Endothelial cell of umbilical vein (primary cell): ENCODE results near the gene PHKG2. TPM values are rescaled to one million over a fixed set of nuclear protein-coding genes. Genes with fewer than 3 reads are reported as not detected.
A peak's percentile ranks its signal among the peaks of the same experiment; 100 is the strongest.

Experiments used
- BruUV-seq: library from RNA; stranded (reverse); fragments of 400-500 nt; replicated peaks from 2 replicates; lab custom pipeline; 2021; lab: Mats Ljungman, UMichigan
- CTCF ChIA-PET: fragments of 300-600, 350-600 bp; sonication (Branson Sonifier 250); formaldehyde crosslinking; loops from one replicate; lab custom pipeline; 2021; ENCODE audit warnings: antibody characterized with exemption, inconsistent platforms; lab: Charles Lee
- POLR2A ChIA-PET: fragments of 300-600, 350-600 bp; sonication (Branson Sonifier 250); formaldehyde crosslinking; loops from one replicate; lab custom pipeline; 2021; ENCODE audit warnings: antibody characterized with exemption, inconsistent platforms; lab: Charles Lee
- DNase-seq: peaks from one replicate; pipeline ENCODE4 v3.0.0-alpha.2; 2011; ENCODE audit warnings: low read depth, low spot score
- FAIRE-seq: peaks from 2 replicates; lab custom pipeline; 2011; peaks lifted over from hg19 to GRCh38; lab: Jason Lieb, UNC
- H2AFZ ChIP-seq: 2 replicates; pipeline ENCODE4 v1.6.0; 2012; ENCODE audit warnings: low read depth, low read length, control low read depth, inconsistent platforms
- H3K27ac ChIP-seq: 2 replicates; pipeline ENCODE4 v1.5.1; 2011; ENCODE audit warnings: low read depth, mild to moderate bottlenecking, control low read depth, low read length, moderate library complexity; ENCODE audit not compliant: insufficient read depth
- H3K27me3 ChIP-seq, 2 experiments: 2 replicates each; pipeline versions ENCODE4 v1.6.0 to v1.6.1; 2011; ENCODE audit warnings: low read length in 2 of 2, mixed read lengths in 1 of 2; ENCODE audit not compliant: control insufficient read depth in 2 of 2, insufficient read depth in 2 of 2
- H3K36me3 ChIP-seq, 2 experiments: 2 replicates in 1 of 2; 3 replicates in 1 of 2; pipeline ENCODE4 v1.5.1; 2011; ENCODE audit warnings: low read length in 2 of 2, mild to moderate bottlenecking in 1 of 2, moderate library complexity in 1 of 2; ENCODE audit not compliant: control insufficient read depth in 2 of 2, insufficient read depth in 2 of 2; ENCODE audit errors: extremely low read depth in 1 of 2
- H3K4me1 ChIP-seq: 3 replicates; pipeline ENCODE4 v1.5.1; 2011; ENCODE audit warnings: mild to moderate bottlenecking, low read length; ENCODE audit not compliant: control insufficient read depth, insufficient read depth; ENCODE audit errors: extremely low read depth
- H3K4me2 ChIP-seq: 2 replicates; pipeline ENCODE4 v1.6.1; 2011; ENCODE audit warnings: low read length, control low read depth, mixed read lengths; ENCODE audit not compliant: insufficient read depth
- H3K4me3 ChIP-seq, 3 experiments: fragments of 200-600 bp in 1 of 3; sonication (generic), shearing (Covaris generic) in 1 of 3; replicated peaks in 1 of 3; 2 replicates each; pipeline ENCODE4 v1.5.1; 2011 to 2016; ENCODE audit warnings: control low read depth in 3 of 3, low read length in 3 of 3, mild to moderate bottlenecking in 2 of 3, inconsistent platforms in 1 of 3, low read depth in 1 of 3, moderate library complexity in 1 of 3; ENCODE audit not compliant: insufficient read depth in 1 of 3
- H3K79me2 ChIP-seq: 2 replicates; pipeline ENCODE4 v1.6.0; 2012; ENCODE audit warnings: low read length, inconsistent platforms; ENCODE audit not compliant: control insufficient read depth, insufficient read depth
- H3K9ac ChIP-seq: replicated peaks from 2 replicates; pipeline ENCODE3; 2011; ENCODE audit warnings: low read length, control low read depth; ENCODE audit not compliant: insufficient read depth; ENCODE audit errors: extremely low read depth
- H3K9me1 ChIP-seq: replicated peaks from 3 replicates; pipeline ENCODE4 v1.6.0; 2011; ENCODE audit warnings: mild to moderate bottlenecking, low read length; ENCODE audit not compliant: control insufficient read depth, insufficient read depth; ENCODE audit errors: extremely low read depth
- H3K9me3 ChIP-seq: replicated peaks from 2 replicates; pipeline ENCODE4 v1.5.1; 2012; ENCODE audit warnings: low read length, inconsistent platforms; ENCODE audit not compliant: control insufficient read depth, insufficient read depth
- H4K20me1 ChIP-seq: replicated peaks from 2 replicates; pipeline ENCODE3; 2011; ENCODE audit warnings: mild to moderate bottlenecking, low read length; ENCODE audit not compliant: control insufficient read depth, insufficient read depth; ENCODE audit errors: extremely low read depth
- CTCF ChIP-seq, 2 donors: IDR thresholded peaks; 1 replicate in 1 of 2; 2 replicates in 1 of 2; pipeline ENCODE4 v1.5.1; 2011; ENCODE audit warnings: low read length in 2 of 2, mild to moderate bottlenecking in 2 of 2, moderate library complexity in 2 of 2, control low read depth in 1 of 2, inconsistent platforms in 1 of 2, low read depth in 1 of 2; ENCODE audit not compliant: insufficient read depth in 1 of 2; ENCODE audit errors: extremely low read depth in 1 of 2
- EZH2 ChIP-seq: IDR thresholded peaks from 2 replicates; pipeline ENCODE4 v1.6.1; 2012; ENCODE audit warnings: borderline replicate concordance, low read depth, mild to moderate bottlenecking, moderate library complexity, low read length, inconsistent platforms; ENCODE audit not compliant: severe bottlenecking
- FOS ChIP-seq: IDR thresholded peaks from 2 replicates; pipeline ENCODE4 v1.6.1; 2011; ENCODE audit warnings: mild to moderate bottlenecking, low read length, moderate library complexity, borderline replicate concordance; ENCODE audit not compliant: insufficient read depth
- GATA2 ChIP-seq: IDR thresholded peaks from 2 replicates; pipeline ENCODE4 v1.7.0; 2011; ENCODE audit warnings: low read depth, mild to moderate bottlenecking, moderate library complexity, mixed read lengths, low read length; ENCODE audit not compliant: insufficient read length, insufficient read depth
- MAX ChIP-seq: IDR thresholded peaks from 2 replicates; pipeline ENCODE4 v1.6.1; 2011; ENCODE audit not compliant: insufficient read depth, insufficient read length
- MYC ChIP-seq: IDR thresholded peaks from one replicate; pipeline ENCODE4 v1.6.1; 2011; ENCODE audit warnings: mild to moderate bottlenecking, low read depth, low read length
- POLR2A ChIP-seq: IDR thresholded peaks from 2 replicates; pipeline ENCODE4 v1.6.1; 2012; ENCODE audit warnings: low read depth, mild to moderate bottlenecking, control low read depth, low read length
- POLR2AphosphoS5 ChIP-seq: IDR thresholded peaks from 2 replicates; pipeline ENCODE4 v1.6.1; 2012; ENCODE audit warnings: low read depth, mild to moderate bottlenecking, control low read depth, low read length, moderate library complexity; ENCODE audit not compliant: insufficient read depth
- dilution Hi-C: fragments of 300-500 bp; cut with MboI; formaldehyde crosslinking; loops from one replicate; pipeline ENCODE4 v1.15.0; 2019; ENCODE audit warnings: low sequenced_read_pairs; ENCODE audit not compliant: extremely low pct_ligation_motif_present
- intact Hi-C: fragments of 100-400 bp; cut with micrococcal nuclease; formaldehyde crosslinking; loops from one replicate; pipeline ENCODE4 v1.10.0; 2022
- polyA plus RNA-seq, 4 experiments: library from polyadenylated mRNA; depleted of rRNA in 3 of 4; stranded (reverse) in 3 of 4; unstranded in 1 of 4; fragments of >200 nt; gene quantifications; 2 replicates each; pipeline versions ENCODE4 v1.2.1 to v1.2.3, GENCODE V29; 2011 to 2012; ENCODE audit warnings: missing spikeins in 1 of 4
- total RNA-seq: library from RNA; stranded (reverse); gene quantifications from 2 replicates; pipeline ENCODE4 v1.2.3, GENCODE V29; 2021

PHKG2 gene
- total and polyA plus RNA-seq, 2 donors (not counting 3 experiments of a cell fraction or from before 2014, with no cell fraction given): 33.0 to 48.8 TPM

- FAIRE-seq (no peak), DNase-seq (no peak)
- ChIA-PET CTCF (no interaction called here), POLR2A (no interaction called here)
- no peak overlapping the region for H3K27ac ChIP-seq
- peaks cover 53 to 61% of the 10 kb centered on the region in 2 experiments for H3K36me3 ChIP-seq
- H3K4me1 ChIP-seq: no peaks in the 10 kb centered on the region
- no TSS peak for BruUV-seq
- no peak overlapping the region for H3K4me2 ChIP-seq
- no peaks in the 10 kb centered on the region for H3K9me3 ChIP-seq
- no peaks in the 10 kb centered on the region for H4K20me1 ChIP-seq
- H2AFZ ChIP-seq: no peak overlapping the region
- H3K27me3 ChIP-seq: no peaks in the 10 kb centered on the region
- dilution Hi-C loops: no loop called here
- peaks cover 14% of the 10 kb centered on the region for H3K79me2 ChIP-seq
- H3K9ac ChIP-seq: no peak overlapping the region
- no peaks in the 10 kb centered on the region for H3K9me1 ChIP-seq
- intact Hi-C loops: no loop called here
- no peak for TF ChIP-seq EZH2
- no peak for TF ChIP-seq GATA2
- no peak for TF ChIP-seq POLR2AphosphoS5
- TF ChIP-seq FOS: no peak
- TF ChIP-seq MAX: no peak
- no peak for TF ChIP-seq MYC
- TF ChIP-seq CTCF (IDR thresholded peaks at IDR 0.05; ENCODE audit: extremely low read depth in 1 of 2, insufficient read depth in 1 of 2, low read depth in 1 of 2, low read length in 2 of 2): peak in 1 of 2 donors; percentile 6
- no peak for TF ChIP-seq POLR2A
- no peak overlapping the region for H3K4me3 ChIP-seq
Measured at GRCh38 chr16:30722443-30722842, 25.8 kb upstream of the PHKG2 start.
